Femur (tissue), 1 donor: ENCODE results near the gene MAP3K15.

Experiments used
- DNase-seq: peaks from one replicate; pipeline ENCODE4 v3.0.0-alpha.2; 2017

The MAP3K15 gene, protein sequence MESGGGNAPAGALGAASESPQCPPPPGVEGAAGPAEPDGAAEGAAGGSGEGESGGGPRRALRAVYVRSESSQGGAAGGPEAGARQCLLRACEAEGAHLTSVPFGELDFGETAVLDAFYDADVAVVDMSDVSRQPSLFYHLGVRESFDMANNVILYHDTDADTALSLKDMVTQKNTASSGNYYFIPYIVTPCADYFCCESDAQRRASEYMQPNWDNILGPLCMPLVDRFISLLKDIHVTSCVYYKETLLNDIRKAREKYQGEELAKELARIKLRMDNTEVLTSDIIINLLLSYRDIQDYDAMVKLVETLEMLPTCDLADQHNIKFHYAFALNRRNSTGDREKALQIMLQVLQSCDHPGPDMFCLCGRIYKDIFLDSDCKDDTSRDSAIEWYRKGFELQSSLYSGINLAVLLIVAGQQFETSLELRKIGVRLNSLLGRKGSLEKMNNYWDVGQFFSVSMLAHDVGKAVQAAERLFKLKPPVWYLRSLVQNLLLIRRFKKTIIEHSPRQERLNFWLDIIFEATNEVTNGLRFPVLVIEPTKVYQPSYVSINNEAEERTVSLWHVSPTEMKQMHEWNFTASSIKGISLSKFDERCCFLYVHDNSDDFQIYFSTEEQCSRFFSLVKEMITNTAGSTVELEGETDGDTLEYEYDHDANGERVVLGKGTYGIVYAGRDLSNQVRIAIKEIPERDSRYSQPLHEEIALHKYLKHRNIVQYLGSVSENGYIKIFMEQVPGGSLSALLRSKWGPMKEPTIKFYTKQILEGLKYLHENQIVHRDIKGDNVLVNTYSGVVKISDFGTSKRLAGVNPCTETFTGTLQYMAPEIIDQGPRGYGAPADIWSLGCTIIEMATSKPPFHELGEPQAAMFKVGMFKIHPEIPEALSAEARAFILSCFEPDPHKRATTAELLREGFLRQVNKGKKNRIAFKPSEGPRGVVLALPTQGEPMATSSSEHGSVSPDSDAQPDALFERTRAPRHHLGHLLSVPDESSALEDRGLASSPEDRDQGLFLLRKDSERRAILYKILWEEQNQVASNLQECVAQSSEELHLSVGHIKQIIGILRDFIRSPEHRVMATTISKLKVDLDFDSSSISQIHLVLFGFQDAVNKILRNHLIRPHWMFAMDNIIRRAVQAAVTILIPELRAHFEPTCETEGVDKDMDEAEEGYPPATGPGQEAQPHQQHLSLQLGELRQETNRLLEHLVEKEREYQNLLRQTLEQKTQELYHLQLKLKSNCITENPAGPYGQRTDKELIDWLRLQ (N-terminal part only)

DNA sequence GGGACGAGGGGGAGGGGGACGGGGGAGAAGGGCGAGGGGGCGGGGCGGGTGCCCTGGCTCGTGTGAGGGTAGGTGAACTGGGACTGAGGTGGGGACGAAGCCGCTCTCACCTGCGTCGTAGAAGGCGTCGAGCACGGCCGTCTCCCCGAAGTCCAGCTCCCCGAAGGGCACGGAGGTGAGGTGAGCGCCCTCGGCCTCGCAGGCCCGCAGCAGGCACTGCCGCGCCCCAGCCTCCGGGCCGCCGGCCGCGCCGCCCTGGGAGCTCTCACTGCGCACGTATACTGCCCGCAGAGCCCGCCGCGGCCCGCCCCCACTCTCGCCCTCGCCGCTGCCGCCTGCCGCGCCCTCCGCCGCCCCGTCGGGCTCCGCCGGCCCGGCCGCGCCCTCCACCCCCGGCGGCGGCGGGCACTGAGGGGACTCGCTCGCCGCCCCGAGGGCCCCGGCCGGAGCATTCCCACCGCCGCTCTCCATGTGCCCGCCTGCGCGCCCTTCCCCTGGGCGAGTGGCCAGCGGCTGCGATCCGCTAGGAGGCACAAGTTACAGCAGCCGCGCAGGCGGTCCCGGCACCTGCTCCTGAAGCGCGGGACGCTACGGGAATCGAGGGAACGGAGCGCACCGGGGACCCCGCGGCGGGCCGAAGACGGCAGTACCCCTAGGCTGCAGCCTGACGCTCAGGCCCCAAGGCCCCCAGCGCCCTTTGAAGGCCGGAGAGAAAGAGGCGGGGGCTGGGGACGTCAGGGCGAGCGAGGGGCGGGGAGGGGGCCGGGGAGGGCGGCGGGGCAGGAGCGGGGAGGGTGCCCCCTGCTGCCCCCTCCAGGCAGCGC, at the start of gene MAP3K15:
TSS of gene MAP3K15 (minus strand) at position 718 of the 824 bp plus-strand sequence. CDS start at position 471, 247 bp downstream.
- peak; percentile 21 for DNase-seq

DNA sequence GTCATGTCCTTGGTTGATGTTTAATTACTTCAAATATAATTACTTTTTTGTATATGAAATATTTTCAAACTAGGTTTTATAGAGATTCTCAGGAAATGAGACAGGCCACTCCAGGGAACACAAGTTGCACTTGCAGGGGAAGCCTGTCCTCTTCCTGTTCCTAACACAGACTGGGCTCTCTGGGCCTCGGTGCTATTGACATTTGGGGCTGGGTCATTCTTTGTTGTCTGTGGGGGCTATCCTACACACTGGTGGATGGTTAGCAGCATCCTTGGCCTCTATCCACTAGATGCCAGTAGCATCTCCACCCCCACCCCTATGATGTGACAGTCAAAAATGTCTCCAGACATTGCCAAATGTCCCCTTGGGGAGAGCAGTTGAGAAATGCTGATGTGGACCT, 49.3 kb upstream of the MAP3K15 start:
- no peak for DNase-seq

- no peak for DNase-seq
Measured at GRCh38 chrX:19563746-19564145, 48.4 kb upstream of the MAP3K15 start.

DNA sequence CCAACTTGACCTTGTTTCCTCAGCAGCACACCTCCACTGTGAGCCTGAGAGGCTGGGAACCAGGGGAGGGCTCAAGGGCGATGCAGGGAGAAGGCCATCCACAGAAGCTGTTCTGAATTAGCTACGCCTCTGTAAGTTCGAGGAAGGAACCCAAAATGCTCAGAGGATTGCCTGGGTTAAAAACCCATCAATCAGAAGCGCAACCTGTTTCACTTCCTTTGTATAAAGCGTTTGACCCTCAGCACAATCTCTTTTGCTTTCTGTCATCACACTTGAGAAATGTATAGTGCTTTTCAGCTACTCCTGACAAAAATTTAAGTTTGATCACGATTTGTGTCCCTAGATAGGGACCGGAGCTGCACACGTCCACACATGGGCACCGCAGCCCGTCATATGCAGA, 48.0 kb upstream of the MAP3K15 start:
- DNase-seq = no peak

DNA sequence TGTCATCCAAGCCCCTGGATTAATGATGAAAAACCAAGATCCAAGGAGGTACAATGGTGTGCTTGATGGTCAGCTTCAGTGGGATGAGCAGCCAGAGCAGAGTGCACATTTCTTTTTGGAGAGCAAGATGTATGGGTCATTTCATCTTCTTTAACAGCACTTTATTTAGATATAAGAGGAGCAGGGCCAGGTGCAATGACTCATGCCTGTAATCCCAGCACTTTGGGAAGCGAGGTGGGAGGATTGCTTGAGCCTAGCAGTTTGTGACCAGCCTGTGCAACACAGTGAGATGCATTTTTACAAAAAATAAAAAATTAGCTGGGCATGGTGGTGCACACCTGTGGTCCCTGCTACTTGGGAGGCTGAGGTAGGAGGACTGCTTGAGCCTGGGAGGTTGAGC, 45.3 kb upstream of the MAP3K15 start:
- DNase-seq = no peak

DNA sequence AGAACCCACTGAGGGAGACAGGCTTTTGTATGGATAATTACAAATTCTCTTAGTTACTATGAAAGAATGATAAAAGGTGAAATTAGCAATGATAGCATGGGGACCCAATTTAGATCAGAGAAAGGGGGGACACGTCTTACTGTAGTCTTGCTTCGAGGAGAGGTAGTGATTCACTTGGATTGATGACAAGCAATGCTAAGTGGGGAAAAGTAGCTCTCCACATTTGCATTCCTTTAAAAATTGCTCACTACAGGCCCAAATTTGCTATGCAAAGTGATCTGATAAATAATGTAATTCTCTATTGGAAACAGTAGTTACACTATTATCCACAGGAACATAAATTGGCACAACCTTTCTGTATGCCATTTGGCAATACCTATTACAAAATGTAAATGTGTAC, 42.5 kb upstream of the MAP3K15 start:
- no peak for DNase-seq

DNA sequence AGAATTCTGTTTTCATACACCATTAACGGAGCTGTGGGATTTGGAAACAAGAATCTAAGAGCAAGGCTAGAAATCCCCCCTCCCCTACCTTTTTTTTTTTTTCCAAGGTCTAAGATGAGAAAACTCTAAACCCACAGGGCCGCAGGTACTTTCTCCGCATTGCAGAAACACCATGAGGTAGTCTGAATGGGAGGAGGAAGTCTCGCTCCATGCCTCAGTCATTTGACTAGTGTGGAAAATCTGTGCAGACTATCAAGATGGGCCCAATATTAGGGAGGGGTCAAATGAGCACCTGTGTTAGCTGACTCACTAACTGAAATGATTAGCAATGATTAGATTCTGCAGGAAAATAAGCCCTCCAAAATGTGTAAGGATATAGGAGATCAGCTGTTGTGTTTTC, 40.9 kb upstream of the MAP3K15 start:
- no peak for DNase-seq

GRCh38 chrX:19555683-19556082, 40.4 kb upstream of the MAP3K15 start:
- DNase-seq = no peak

DNA sequence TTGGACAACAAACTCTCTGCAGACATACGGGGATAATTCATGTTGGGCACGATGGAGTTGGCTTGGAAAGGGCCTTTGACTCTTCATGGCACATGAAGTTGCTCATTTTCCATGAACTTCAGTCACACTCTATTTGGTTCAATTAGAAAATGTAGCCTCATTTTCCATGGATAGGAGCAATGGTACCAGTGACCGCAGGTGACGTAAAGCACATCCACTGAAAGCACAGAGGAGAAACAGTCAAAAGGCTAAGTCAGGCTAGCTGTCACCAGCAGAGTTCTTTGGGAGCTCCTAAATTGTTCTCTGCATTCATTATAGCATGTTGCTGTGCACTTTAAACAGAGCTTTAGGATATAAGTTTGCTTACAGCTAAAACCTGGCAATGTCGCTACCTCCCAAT, 39.9 kb upstream of the MAP3K15 start:
- DNase-seq = no peak

GRCh38 chrX:19554786-19555185, 39.5 kb upstream of the MAP3K15 start:
- DNase-seq = peak; percentile 45

DNA sequence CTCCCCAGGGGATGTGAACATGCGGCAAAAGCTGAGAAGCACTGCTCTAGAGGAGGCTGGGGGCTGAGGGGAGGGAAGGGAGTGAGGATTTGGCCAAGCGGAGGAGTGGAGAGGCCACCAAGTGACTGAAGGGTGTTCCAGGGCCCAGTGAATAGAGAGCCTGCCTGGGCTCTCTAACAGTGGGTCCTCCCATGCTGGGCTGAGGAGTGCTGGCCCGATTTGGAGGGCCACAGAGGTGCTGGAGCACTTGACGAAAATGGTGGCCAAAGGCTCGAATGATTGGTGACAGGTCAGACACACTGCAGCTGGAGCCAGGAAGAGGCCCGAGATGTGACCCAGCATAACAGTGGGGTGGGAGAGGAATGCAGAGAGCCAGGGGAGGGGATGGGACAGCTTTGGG, 37.5 kb upstream of the MAP3K15 start:
- no peak for DNase-seq

DNA sequence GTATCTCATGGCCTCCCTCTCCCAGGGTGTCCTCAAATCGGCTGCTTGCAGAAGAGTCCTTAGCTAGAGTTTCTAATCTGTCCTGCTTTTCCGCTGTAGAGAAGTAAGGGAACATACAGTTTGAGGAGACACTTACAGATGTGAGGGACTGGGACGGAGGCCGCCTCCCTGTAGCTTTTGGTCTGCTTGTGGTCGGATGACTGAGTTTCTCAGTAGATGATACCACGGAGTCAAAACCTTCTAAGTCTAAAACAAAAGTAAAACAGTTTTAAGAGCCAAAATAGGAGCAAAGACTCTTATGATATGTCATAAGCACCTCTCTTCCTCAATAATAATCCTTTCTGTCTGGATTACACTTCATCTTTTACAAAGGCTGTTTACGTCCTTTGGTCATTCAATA, 34.5 kb upstream of the MAP3K15 start:
- no peak for DNase-seq

DNA sequence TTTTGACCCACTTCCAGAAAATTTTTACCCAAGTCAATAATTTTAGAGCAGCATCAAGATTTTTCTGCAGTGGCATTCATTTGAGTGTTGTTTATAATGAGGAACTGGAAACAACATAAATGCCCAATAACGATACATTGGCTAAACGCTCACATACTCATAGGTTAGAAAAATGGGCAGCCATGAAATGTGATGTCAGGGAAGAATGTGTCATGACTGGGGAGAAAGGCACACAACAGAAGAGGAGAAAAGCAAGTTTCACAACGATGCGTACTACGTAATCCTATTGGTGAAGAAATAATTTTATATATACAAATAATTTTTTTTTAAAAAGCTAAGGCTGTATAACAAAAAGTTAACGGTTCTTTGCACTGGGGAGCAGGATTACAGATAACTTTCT, 33.6 kb upstream of the MAP3K15 start:
- no peak for DNase-seq

- DNase-seq = no peak
Measured at GRCh38 chrX:19548279-19548678, 33.0 kb upstream of the MAP3K15 start.

DNA sequence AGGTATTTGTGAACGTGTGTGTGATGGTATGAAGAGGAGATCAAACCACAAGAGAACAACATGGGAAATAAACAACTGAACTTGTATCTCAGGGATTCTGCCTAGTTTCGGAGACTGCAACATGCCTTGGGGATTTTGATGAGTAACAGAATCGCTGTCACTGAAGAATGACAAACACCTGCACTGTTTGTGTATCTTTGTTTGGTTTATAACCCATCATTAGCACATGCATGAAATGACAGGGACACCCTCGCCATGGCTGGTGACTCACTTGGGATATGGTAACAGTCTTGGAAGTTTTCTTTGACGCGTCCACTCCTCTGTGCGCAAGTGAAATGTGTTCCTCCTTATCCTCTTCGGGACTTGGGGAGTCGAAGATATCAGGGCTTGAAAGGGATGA, 30.3 kb upstream of the MAP3K15 start:
- DNase-seq = no peak

GRCh38 chrX:19544693-19545305, 29.5 kb upstream of the MAP3K15 start:
- DNase-seq = peak; percentile 50

DNA sequence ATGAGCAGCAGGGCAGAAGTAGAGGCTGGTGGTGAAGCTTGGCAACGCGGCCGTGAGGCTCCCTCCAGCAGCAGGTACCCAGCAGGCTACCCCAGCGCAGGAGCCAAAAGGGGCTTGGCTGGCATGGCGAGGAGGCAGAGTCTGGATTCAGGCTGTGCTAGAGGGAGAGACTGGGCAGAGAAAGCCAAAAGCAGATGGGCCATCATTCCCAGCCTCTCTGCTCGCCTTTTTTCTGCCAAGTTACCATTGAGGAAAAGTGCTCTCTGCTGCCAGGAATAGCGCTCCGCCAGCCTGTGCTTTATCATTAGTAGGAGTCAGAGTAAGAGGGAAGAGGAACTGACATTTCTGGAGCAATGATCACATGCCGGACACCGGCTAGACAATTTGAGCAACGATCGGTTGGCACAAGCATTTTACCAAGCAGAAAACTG, 28.7 kb upstream of the MAP3K15 start:
- no peak for DNase-seq

DNA sequence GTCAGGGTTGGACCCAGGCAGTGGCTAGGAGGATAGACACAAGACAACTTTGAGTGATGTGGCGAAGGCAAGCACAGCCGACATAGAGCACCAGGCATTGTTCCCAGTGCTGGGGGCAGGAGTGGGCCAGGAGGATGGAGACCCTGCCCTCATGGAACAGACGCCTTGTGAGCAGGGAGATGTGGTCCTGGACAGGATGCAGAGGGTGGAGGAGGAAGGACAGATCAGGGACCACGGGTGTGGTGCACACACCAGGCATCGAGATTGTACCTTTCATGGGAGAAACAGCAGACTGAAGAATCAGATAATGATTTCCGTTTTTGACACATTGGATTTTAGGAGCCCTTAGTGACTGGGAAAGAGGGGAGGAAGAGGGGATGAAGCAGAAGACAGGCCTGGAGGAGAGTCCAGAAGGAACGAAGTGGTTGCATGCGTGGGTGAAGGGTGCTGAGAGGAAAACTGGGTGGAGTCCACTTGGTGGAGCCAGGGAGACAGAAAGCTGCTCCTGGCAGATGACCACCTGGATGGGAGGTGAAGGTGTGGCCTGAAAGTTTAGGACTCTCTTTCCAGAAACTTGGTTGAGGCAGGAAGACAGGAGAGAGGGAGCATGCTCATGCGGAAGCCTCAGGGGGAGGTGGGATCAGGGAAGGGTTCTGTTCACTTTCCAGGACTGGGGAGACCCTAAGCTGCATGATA, 27.9 kb upstream of the MAP3K15 start:
- DNase-seq = no peak

DNA sequence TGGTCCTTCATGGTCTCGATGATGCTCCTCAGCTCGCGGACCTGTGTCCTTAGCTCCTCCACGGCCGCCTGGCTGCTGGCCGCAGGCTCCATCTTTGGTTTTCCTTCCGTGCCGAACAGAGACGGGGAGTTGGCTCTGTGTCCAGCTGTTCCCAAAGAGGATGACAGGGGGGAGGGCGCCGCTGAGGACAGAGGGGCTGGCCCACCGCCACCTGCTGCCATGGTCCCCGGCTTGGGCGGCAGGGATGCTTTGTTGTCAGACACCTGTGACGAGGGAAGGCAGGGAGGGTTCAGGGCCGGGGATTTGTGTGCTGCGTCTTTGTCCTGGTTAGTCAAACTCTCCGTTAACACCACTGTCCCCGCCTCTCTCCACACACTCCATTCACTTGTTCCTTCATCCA, 26.6 kb upstream of the MAP3K15 start:
- DNase-seq = no peak

GRCh38 chrX:19541196-19541595, 25.9 kb upstream of the MAP3K15 start:
- no peak for DNase-seq

GRCh38 chrX:19540076-19540475, 24.8 kb upstream of the MAP3K15 start:
- DNase-seq = no peak
